Raji (cell line): ENCODE measurements around the gene ATP11A.

Source experiments
- POLR2A ChIP-seq: IDR thresholded peaks from 2 replicates; pipeline ENCODE4 v1.6.1; 2011; ENCODE audit warnings: low read depth, low read length, control low read depth; ENCODE audit not compliant: insufficient read depth

ATP11A gene

DNA sequence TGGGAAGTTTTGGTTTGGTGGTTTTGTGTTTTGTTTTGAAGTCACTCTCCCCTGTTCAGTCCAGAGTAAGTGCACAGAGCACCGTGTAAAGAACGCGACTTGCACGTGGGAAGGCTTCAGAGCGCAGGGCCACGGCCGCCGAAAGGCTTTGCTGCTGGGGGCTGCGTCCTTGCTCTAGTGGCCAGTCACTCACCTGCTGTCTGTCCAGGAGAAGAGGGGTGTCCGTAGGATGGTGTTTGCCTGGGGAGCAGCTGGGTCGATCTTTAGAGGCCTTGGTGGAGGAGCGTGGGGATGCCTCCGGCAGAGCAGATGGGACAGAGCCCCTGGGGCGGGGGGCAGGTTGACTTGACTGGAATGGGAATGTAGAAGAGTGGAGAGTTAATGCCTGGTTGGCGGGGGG is 162.6 kb downstream of the ATP11A start:
- TF ChIP-seq POLR2A = no peak

DNA sequence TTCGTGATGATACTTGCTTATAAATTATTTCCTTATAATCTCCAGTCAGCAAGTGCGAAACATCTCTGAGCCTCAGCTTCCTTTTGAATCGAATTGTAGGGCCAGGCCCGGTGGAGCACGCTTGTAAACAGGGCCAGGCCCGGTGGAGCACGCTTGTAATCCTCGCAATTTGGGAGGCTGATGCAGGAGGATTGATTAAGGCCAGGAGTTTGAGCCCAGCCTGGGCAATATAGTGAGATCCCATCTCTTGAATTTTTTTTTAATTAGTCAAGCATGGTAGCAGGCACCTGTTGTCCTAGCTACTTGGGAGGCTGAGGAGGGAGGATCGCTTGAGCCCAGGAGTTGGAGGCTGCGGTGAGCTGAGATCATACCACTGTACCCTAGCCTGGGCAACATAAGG is 163.0 kb downstream of the ATP11A start:
- no peak for TF ChIP-seq POLR2A

DNA sequence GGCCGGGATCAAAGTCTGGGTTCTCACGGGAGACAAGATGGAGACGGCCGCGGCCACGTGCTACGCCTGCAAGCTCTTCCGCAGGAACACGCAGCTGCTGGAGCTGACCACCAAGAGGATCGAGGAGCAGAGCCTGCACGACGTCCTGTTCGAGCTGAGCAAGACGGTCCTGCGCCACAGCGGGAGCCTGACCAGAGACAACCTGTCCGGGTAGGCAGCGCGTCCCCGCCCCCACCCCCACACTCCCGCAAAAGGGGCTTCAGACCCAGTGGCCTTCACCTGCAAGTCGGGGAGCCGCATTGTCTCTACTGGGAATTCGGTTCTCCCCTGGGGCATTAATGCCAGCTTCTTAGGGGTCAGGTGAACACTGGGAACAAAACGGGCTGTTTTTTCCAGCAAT is 164.5 kb downstream of the ATP11A start:
- no peak for TF ChIP-seq POLR2A

DNA sequence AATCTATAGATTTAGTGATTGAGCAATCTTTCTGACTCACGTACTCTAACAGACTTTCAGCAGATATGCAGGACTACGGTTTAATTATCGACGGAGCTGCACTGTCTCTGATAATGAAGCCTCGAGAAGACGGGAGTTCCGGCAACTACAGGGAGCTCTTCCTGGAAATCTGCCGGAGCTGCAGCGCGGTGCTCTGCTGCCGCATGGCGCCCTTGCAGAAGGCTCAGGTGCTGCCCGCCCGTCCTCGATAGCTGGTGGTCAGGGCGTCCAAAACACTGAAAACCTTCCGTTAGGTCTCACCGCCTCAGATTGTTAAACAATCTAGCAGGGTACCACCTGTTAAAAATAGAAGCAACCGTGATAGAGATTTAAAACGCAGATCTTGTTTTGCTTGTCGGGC is 166.0 kb downstream of the ATP11A start:
- no peak for TF ChIP-seq POLR2A

DNA sequence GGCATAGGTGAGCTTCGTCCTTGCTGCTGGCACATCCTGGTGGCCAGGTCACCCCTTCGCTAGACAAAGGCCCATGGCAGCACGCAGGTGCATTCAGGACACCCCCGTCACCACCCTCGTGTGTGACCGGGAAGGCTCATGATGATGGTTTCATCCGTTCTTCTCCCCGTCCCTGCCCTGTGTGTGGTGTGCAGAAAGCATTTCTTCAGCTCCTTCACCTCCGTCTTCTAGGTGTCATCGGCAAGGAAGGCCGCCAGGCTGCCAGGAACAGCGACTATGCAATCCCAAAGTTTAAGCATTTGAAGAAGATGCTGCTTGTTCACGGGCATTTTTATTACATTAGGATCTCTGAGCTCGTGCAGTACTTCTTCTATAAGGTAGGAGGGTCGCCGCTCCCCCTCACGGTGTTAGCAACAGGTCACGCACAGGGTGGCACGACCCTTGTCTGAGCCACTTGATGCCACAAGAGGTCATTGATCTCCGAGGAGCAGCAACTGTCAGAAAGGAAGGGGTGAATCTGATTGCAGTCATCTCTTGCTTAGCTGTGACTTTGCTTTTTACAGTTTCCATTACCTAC is 168.2 kb downstream of the ATP11A start:
- TF ChIP-seq POLR2A = no peak

DNA sequence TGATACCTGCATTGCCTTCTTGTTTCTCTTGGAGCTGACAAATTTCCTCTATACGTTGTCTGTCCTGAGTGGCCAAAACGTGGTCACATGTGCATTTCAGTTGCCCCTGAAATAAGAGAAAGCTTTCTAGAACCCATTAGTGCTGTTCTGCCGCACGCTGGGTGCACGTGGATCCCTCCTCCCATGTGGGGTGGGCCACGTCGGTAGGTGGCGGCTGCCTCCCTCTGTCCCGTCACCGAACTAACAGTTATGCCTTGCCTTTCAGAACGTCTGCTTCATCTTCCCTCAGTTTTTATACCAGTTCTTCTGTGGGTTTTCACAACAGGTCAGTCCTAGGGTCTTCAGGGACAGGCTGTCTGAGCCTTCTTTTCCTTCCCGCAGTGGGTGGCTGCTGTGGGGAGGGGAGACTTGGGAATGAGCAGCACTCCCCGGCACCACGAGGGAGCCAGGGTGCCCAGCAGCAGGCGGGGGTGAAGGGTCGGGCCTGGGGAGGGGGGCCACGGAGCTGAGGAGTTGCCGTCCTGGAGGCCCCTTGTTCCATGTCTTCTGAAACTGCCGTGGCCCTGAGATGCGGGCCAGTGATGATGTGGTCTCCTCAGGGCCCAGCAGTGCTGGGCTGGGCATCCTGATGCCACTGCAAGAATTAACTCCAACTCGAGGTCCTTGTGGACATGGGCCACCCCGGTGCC is 169.4 kb downstream of the ATP11A start:
- TF ChIP-seq POLR2A = no peak

DNA sequence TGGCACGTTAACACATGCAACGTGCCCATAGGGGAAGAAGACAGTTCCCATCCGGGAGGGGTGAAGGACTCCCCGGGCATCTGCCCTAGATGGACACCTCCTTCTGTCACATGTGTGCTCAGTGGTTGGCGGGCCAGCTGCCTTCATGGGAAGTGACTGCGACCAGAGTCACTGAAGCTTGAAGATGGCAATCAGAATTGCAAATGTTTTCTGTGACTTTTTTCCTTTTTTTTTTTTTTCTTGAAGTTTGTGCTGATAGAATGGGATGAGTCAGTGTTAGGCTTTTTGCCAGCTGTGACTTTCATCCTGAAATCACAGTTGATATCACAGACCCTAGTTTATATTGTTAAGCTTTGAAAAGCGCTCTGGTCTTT is 170.0 kb downstream of the ATP11A start:
- no peak for TF ChIP-seq POLR2A

DNA sequence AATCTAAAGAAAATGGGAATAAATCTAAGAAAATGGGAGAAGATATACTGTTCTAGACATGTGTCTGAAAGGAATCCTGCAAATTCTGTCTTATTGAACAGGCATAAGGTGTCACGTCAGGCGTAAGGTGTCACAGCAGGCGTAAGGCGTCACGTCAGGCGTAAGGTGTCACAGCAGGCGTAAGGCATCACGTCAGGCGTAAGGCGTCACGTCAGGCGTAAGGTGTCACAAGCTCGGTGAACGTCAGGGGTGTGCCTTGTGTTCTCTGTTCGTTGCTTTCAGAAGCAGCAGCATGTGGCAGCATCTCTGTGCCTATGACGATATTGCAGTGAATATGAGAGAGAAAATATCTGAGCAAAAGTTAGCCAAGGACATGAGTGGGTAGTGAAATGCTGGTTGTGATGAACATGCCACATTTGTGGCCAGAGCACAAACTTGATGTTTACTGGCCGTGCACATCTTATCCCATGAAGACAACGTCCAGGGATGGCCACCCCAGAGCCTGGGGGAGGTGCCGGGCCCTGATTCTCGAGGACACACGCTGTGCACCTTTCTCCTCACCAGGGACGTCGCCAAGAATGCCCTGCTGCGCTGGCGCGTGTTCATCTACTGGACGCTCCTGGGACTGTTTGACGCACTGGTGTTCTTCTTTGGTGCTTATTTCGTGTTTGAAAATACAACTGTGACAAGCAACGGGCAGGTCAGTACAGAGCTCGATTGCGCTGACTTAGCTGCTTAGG is 172.2 kb downstream of the ATP11A start:
- no peak for TF ChIP-seq POLR2A

DNA sequence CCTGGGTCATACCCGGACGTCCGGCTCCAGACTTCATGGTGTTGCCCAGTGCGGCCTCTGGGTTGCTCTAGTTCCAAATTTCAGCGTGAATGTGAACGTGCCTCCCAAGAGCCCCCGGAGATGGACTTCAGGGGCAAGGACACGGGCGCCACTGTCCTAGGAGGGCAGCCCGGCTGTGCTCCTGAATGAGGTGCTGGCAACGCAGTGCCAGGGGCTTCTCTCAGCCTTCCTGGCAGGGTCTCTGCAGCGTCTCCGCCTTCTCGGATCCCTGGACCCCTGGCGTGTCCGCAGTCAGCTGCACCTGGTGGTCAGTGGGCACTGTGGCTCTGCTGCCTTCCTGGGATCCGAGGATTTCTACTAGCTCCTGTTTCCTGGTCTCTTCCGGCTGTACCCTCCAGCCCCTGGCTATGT is 177.5 kb downstream of the ATP11A start:
- TF ChIP-seq POLR2A = no peak

DNA sequence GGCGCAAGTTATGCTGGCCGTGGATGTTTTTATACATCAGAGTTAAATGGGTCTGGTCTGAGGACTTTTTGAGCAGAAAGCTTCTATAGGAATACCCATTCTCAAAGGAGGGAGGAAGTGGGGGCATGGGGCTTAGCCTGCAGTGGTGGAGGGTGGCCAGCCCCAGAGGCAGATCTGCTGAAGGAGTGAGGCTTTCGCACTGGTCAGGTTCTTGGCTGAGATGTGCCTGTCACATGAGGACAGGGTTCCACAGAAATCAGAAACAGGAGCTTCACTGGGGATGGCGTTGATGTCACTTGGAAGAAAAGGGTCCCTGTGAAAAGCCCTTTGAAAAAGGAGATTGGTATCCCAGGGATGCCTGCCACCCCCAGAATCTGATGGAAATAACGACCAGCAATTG is 178.5 kb downstream of the ATP11A start:
- no peak for TF ChIP-seq POLR2A

DNA sequence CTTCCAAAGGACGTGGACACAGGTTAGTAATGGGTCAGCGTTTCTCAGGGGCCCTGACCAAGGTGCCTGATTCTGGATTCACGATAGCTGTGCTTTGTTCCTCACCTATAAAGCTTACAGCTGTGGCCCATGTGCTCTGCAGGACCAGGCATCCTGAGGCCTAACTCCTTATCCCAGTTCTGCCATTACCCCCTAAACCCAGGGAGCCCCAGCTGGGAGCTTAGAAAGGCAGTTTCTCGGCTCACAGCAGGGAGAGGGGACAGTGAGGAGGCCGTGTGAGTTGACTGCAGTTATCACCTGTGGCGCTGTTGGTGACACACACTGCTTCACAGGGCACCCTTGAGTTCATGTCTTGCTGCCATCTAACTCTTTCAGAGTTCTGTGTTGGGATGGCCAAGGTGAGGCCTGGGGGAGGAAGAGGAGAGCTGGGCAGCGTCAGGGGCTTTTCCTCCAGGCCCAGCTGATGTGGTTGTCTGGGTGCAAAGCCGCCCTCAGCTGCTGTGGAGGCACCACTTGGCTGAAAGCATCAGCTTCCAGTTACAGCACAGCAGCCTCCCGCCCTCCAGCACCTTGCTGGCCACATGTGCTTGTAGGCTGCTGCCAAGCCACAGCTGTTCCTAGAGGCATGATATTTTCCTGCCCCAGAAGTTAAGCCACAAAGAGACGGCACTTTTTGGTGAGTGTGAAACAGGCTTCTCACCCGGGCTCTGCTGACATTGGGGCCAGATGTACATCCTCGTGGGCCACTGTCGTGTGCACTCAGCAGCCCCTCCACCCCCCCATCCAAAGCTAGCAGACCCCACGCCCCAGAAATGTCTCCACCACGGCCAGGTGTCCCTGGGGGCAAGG is 179.6 kb downstream of the ATP11A start:
- no peak for TF ChIP-seq POLR2A

DNA sequence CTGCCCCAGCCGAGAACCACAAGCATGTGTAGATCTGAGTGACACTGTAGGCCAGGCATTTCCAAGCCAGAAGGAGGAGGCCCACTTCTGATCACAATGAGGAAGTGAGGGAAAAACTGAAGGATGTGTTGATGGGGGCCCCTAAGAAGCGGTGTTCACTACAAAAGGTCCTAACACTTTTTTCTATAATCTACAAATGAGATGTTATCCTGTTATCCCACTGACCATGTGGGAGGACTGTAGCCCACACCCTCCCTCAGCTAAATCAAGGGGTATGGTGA is 180.2 kb downstream of the ATP11A start:
- no peak for TF ChIP-seq POLR2A

DNA sequence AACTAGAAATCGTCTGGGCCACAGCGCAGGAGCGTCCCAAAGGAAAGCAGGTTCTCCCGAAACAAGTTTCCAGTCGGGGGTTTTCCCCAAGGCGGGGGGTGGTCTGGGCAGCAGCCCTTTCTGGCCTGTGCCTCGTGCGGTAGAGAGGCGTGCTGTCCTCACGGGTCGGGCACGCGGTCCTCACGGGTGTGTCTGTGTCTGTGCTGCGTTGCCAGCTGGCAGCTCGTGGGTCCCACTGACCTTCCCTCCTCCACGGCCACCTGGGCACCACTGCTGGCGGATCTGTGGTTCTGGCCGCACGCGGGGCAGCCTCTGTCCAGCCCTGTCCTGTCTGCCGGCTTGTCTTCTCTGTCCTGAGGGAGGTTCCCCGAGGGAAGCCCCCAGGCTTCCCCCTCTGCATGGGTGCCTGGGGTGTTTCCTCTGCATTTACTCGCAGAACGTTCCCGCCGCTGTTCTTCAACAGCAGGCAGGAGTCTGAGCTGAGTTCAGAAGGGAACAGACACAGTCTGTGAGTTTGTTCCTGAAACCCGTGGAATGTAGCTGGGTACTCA is 181.0 kb downstream of the ATP11A start:
- no peak for TF ChIP-seq POLR2A

DNA sequence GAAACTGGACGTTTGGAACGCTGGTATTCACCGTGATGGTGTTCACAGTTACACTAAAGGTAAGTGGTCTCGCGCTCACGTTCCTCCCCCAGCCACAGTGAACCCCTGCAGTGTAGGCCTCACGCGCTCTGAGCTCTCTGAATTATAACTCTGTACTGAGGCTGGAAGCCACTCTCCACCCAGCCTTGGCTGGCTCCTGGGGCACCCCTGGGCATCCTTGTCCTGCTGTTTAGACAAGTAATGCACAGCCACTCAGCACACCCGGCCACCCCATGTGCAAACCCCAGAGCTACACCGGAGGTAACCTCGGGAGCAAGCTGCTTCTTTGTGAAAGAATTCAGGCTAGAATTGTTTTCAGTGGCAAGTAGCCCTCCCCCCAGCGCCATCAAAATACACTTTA is 181.9 kb downstream of the ATP11A start:
- TF ChIP-seq POLR2A = no peak
